ENCODE measurements around the gene SMPDL3B.
A peak's percentile ranks its signal among the peaks of the same experiment; 100 is the strongest.

GRCh38 chr1:27959792-27960603 lies 25.2 kb downstream of the SMPDL3B start, which contains the start of gene XKR8:
- TF ChIP-seq CTCF (IDR thresholded peaks at IDR 0.05), result peak in 1 of 2 donors; percentile 58
- TF ChIP-seq POLR2A (IDR thresholded peaks at IDR 0.05), result peak in 1 of 2 donors; percentile 41
- peak in 1 of 3 donors; percentile 36 for TF ChIP-seq POLR2AphosphoS5 (IDR thresholded peaks at IDR 0.05)
